IPS DF 6.9 (cell line): Measurements from ENCODE around the gene SRC.

Experiments
- DNase-seq: peaks from one replicate; pipeline ENCODE4 v3.0.0-alpha.2; 2013; ENCODE audit warnings: low read depth, low spot score
- H3K27ac ChIP-seq: one replicate; pipeline ENCODE4 v1.5.1; 2013; ENCODE audit warnings: low read length, control low read depth
- H3K27me3 ChIP-seq: 2 replicates; pipeline ENCODE4 v1.6.1; 2013; ENCODE audit warnings: mild to moderate bottlenecking, low read length; ENCODE audit not compliant: control insufficient read depth, insufficient read depth
- H3K36me3 ChIP-seq: 2 replicates; pipeline ENCODE4 v1.6.1; 2013; ENCODE audit warnings: low read length; ENCODE audit not compliant: control insufficient read depth, insufficient read depth
- H3K4me1 ChIP-seq: 2 replicates; pipeline ENCODE4 v1.6.1; 2013; ENCODE audit warnings: low read length; ENCODE audit not compliant: control insufficient read depth, insufficient read depth
- H3K4me3 ChIP-seq: 2 replicates; pipeline ENCODE4 v1.5.1; 2013; ENCODE audit warnings: mild to moderate bottlenecking, low read length
- H3K9me3 ChIP-seq: 2 replicates; pipeline ENCODE4 v1.6.1; 2013; ENCODE audit warnings: low read length, inconsistent platforms; ENCODE audit not compliant: control insufficient read depth, insufficient read depth
- WGBS: extraction: QIAGEN DNeasy Blood & Tissue Kit; methylation state at CpG from one replicate; pipeline ENCODE4 v1.1.7; 2013; ENCODE audit warnings: mixed read lengths, missing lambda C conversion rate; ENCODE audit not compliant: insufficient read length, insufficient coverage; 5-methylcytosine and 5-hydroxymethylcytosine counted together

SRC gene

DNA sequence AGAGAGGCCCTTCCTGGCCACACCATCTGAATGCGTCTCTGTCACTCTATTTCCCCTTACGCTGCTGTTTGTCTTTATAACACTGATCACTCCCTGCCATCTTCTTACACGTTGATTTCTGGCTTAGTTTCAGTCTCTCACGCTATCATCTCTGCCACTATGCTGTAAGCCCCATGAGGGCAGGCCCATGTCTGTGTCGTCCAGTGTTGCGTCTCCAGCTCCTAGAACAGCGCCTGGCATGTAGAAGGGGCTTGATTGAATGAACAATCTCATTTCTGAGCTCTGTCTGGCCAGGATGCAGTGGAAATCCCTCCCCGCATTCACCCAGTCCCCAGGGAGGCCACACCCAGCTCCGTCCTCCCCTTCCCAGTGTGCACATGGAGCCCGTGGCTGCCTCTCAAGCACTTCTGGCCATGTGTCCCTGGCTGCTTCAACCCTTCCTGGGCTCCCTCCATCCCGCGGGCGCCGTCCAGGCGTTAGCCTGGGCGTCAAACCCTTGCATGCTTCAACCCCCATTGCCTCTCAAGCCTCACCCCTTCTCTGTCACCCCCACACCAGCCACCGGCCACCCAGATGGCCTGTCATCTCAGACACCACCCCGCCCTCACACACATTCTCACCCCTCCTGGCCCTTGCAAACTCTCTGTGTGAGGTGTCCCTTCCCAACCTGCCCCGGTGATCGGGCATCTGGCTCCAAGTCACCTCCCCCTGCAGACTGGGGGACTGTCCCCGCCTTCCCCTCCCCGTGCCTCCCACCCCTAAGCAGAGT lies 71.1 kb downstream of the SRC start:
- Histone ChIP-seq H3K4me3 (no peak overlapping the region), H3K9me3 (no peaks in the 10 kb centered on the region), H3K4me1 (peaks cover 14% of the 10 kb centered on the region), H3K36me3 (no peaks in the 10 kb centered on the region), H3K27me3 (0 out of 2 replicates have a peak, but pooled peaks cover 2% of the 10 kb centered on the region), H3K27ac (no peak overlapping the region)
- no peak for DNase-seq
- no CpG with 5 or more reads among the region's 22 CpGs for WGBS

- DNase-seq: no peak
- Histone ChIP-seq H3K4me3 (no peak overlapping the region), H3K27ac (no peak overlapping the region), H3K9me3 (no peaks in the 10 kb centered on the region), H3K4me1 (peaks cover 12% of the 10 kb centered on the region), H3K27me3 (0 out of 2 replicates have a peak, but pooled peaks cover 2% of the 10 kb centered on the region), H3K36me3 (no peaks in the 10 kb centered on the region)
- no CpG with 5 or more reads among the region's 22 CpGs for WGBS
Observed at GRCh38 chr20:37417617-37418467, 71.9 kb downstream of the SRC start.

GRCh38 chr20:37418591-37419109 lies 72.7 kb downstream of the SRC start:
- H3K36me3 ChIP-seq: no peaks in the 10 kb centered on the region
- H3K9me3 ChIP-seq: no peaks in the 10 kb centered on the region
- H3K4me3 ChIP-seq: no peak overlapping the region
- 0 out of 2 replicates have a peak, but pooled peaks cover 2% of the 10 kb centered on the region for H3K27me3 ChIP-seq
- no peak for DNase-seq
- peaks cover 10% of the 10 kb centered on the region for H3K4me1 ChIP-seq
- H3K27ac ChIP-seq: no peak overlapping the region
- WGBS: no CpG with 5 or more reads among the region's 2 CpGs

DNA sequence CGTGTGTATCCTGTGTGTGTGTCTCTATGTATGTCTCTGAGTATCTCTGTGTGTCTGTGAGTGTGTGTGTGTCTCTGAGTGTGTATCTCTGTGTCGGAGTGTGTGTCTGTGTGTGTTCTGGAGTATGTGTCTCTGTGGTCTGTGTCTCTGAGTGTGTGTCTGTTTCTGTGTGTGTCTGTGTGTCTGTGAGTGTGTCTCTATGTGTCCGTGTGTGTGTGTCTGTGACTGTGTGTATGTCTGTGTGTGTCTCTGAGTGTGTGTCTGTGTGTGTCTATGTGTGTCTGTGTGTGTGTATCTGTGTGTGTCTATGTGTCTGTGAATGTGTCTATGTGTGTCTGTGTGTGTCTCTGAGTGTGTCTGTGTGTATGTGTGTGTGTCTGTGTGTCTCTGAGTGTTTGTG lies 73.4 kb downstream of the SRC start:
- no peaks in the 10 kb centered on the region for H3K36me3 ChIP-seq
- H3K9me3 ChIP-seq: no peaks in the 10 kb centered on the region
- DNase-seq: no peak
- H3K27me3 ChIP-seq: 0 out of 2 replicates have a peak, but pooled peaks cover 2% of the 10 kb centered on the region
- no CpG with 5 or more reads among the region's 3 CpGs for WGBS
- no peak overlapping the region for H3K27ac ChIP-seq
- H3K4me3 ChIP-seq: no peak overlapping the region
- peaks cover 9% of the 10 kb centered on the region for H3K4me1 ChIP-seq

- no peaks in the 10 kb centered on the region for H3K27me3 ChIP-seq
Observed at GRCh38 chr20:37419774-37420542, 74.0 kb downstream of the SRC start.

DNA sequence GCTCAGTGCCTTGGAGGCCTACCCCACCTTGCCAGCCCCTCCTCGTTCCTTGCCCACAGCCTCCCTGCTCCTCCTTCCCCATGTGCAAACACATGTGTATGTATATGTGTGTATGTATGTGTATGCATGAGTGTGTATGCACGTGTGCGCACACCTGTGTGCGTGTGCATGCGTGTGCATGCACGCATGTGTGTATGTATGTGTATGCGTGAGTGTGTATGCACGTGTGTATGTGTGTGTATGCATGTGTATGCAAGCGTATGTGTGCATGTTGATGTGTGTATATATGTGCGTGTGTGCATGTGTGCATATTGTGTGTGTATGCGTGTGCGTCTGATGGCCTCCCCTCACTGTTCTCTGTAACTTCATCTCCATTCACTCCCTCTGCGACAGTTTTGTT lies 74.7 kb downstream of the SRC start:
- Histone ChIP-seq H3K4me3 (no peak overlapping the region), H3K4me1 (peaks cover 5% of the 10 kb centered on the region), H3K27ac (no peak overlapping the region), H3K27me3 (no peaks in the 10 kb centered on the region), H3K36me3 (no peaks in the 10 kb centered on the region), H3K9me3 (no peaks in the 10 kb centered on the region)
- DNase-seq: no peak
- no CpG with 5 or more reads among the region's 13 CpGs for WGBS

More at GRCh38 chr20:37419774-37420542, 74.0 kb downstream of the SRC start:
- DNase-seq: no peak
- peaks cover 5% of the 10 kb centered on the region for H3K4me1 ChIP-seq
- no peaks in the 10 kb centered on the region for H3K36me3 ChIP-seq
- WGBS: no CpG with 5 or more reads among the region's 13 CpGs
- no peak overlapping the region for H3K4me3 ChIP-seq
- no peaks in the 10 kb centered on the region for H3K9me3 ChIP-seq
- H3K27ac ChIP-seq: no peak overlapping the region

GRCh38 chr20:37421060-37421905 lies 75.3 kb downstream of the SRC start:
- no peaks in the 10 kb centered on the region for H3K9me3 ChIP-seq

DNA sequence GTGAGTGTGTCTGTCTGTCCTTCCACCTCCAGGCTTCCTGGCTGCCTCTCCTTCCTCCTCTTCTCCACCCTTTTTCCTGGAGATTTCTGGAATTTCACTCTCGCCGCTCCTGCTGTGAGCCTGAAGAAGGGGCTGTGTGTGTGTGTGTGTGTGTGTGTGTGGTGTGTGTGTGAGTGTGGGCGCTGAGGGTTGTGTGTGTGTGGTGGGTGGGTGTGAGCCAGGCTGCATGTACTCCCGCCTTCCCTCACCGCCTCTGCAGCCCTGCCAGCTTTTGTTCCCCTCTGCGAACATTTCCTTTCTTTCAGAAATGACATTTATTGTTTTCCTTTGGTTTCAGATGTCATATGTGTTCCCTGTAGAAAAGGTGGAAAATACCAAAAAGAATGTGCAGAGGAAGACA lies 76.0 kb downstream of the SRC start:
- no CpG with 5 or more reads among the region's 6 CpGs for WGBS
- no peaks in the 10 kb centered on the region for H3K27me3 ChIP-seq

More at GRCh38 chr20:37421060-37421905, 75.3 kb downstream of the SRC start:
- peaks cover 5% of the 10 kb centered on the region for H3K4me1 ChIP-seq
- H3K36me3 ChIP-seq: no peaks in the 10 kb centered on the region
- no CpG with 5 or more reads among the region's 25 CpGs for WGBS
- H3K27me3 ChIP-seq: no peaks in the 10 kb centered on the region
- DNase-seq: no peak
- H3K4me3 ChIP-seq: no peak overlapping the region
- H3K27ac ChIP-seq: no peak overlapping the region

DNA sequence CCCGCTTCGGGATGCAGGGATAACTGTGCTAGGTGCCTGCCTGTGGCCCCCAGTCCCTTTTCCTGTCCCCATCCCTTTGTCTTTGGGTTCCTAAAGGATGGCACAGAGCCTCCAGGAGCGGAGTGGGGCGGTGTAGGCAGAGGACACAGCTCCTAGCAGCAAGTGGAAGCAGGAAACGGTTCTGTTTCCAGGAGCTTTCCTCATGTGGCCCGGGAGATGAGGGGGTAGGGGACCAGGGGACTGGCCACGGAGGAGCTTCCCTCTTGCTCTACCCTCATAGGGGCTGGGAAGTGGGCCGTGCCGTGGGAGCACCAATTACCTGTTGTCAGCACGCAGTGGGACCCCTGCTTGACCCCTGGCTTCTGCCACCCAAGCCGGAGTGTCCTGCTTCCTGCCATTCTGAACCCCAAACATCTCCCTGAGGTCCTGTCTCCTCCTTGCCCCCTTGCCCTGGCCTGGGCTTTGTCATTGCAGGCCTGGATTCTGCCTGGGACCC lies 76.9 kb downstream of the SRC start:
- WGBS: no CpG with 5 or more reads among the region's 11 CpGs
- peaks cover 5% of the 10 kb centered on the region for H3K4me1 ChIP-seq
- H3K36me3 ChIP-seq: no peaks in the 10 kb centered on the region
- no peak overlapping the region for H3K4me3 ChIP-seq
- no peak for DNase-seq
- H3K27me3 ChIP-seq: no peaks in the 10 kb centered on the region
- no peak overlapping the region for H3K27ac ChIP-seq
- no peaks in the 10 kb centered on the region for H3K9me3 ChIP-seq

More for the DNA sequence above, 76.0 kb downstream of the SRC start:
- H3K4me3 ChIP-seq: no peak overlapping the region
- no peaks in the 10 kb centered on the region for H3K9me3 ChIP-seq
- H3K4me1 ChIP-seq: peaks cover 5% of the 10 kb centered on the region
- no peak for DNase-seq
- no peak overlapping the region for H3K27ac ChIP-seq
- no peaks in the 10 kb centered on the region for H3K36me3 ChIP-seq
